ENCODE measurements around the gene MC1R.

DNA sequence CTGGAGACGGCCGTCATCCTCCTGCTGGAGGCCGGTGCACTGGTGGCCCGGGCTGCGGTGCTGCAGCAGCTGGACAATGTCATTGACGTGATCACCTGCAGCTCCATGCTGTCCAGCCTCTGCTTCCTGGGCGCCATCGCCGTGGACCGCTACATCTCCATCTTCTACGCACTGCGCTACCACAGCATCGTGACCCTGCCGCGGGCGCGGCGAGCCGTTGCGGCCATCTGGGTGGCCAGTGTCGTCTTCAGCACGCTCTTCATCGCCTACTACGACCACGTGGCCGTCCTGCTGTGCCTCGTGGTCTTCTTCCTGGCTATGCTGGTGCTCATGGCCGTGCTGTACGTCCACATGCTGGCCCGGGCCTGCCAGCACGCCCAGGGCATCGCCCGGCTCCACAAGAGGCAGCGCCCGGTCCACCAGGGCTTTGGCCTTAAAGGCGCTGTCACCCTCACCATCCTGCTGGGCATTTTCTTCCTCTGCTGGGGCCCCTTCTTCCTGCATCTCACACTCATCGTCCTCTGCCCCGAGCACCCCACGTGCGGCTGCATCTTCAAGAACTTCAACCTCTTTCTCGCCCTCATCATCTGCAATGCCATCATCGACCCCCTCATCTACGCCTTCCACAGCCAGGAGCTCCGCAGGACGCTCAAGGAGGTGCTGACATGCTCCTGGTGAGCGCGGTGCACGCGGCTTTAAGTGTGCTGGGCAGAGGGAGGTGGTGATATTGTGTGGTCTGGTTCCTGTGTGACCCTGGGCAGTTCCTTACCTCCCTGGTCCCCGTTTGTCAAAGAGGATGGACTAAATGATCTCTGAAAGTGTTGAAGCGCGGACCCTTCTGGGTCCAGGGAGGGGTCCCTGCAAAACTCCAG is 1.1 kb downstream of the MC1R start:
- TF ChIP-seq, protein P1, sequence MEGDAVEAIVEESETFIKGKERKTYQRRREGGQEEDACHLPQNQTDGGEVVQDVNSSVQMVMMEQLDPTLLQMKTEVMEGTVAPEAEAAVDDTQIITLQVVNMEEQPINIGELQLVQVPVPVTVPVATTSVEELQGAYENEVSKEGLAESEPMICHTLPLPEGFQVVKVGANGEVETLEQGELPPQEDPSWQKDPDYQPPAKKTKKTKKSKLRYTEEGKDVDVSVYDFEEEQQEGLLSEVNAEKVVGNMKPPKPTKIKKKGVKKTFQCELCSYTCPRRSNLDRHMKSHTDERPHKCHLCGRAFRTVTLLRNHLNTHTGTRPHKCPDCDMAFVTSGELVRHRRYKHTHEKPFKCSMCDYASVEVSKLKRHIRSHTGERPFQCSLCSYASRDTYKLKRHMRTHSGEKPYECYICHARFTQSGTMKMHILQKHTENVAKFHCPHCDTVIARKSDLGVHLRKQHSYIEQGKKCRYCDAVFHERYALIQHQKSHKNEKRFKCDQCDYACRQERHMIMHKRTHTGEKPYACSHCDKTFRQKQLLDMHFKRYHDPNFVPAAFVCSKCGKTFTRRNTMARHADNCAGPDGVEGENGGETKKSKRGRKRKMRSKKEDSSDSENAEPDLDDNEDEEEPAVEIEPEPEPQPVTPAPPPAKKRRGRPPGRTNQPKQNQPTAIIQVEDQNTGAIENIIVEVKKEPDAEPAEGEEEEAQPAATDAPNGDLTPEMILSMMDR (conservative IDR thresholded peaks at IDR 0.05): no peak
- TF ChIP-seq ZFX (IDR thresholded peaks at IDR 0.05): no peak
